Endothelial cell of umbilical vein (primary cell): ENCODE data around the gene MAF.

Experiments used
- CTCF ChIP-seq, 2 donors: IDR thresholded peaks; 1 replicate in 1 of 2; 2 replicates in 1 of 2; pipeline ENCODE4 v1.5.1; 2011; ENCODE audit warnings: low read length in 2 of 2, mild to moderate bottlenecking in 2 of 2, moderate library complexity in 2 of 2, control low read depth in 1 of 2, inconsistent platforms in 1 of 2, low read depth in 1 of 2; ENCODE audit not compliant: insufficient read depth in 1 of 2; ENCODE audit errors: extremely low read depth in 1 of 2
- POLR2A ChIP-seq: IDR thresholded peaks from 2 replicates; pipeline ENCODE4 v1.6.1; 2012; ENCODE audit warnings: low read depth, mild to moderate bottlenecking, control low read depth, low read length
- POLR2AphosphoS5 ChIP-seq: IDR thresholded peaks from 2 replicates; pipeline ENCODE4 v1.6.1; 2012; ENCODE audit warnings: low read depth, mild to moderate bottlenecking, control low read depth, low read length, moderate library complexity; ENCODE audit not compliant: insufficient read depth

DNA sequence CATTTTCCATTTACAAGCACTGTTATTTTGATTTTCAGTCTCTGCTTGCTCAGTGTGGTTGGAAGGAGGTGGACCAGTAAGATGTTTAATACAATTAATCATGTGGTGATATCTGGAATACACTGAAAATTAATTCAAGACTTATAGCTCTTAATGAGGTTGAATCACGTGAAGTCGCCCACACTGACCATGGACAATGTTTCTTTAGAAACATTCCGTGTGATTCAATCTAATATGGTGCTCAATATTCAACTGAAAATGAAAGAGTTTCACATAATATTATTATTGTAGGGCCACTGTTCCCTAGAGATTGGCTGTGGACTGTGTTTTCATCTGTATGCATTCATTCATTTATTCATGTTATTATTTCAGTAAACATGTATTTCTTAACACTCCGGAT is 45.2 kb upstream of the MAF start:
- TF ChIP-seq CTCF (IDR thresholded peaks at IDR 0.05; ENCODE audit: extremely low read depth in 1 of 2, insufficient read depth in 1 of 2, low read depth in 1 of 2, low read length in 2 of 2), result no peak
- TF ChIP-seq POLR2AphosphoS5, result no peak
- TF ChIP-seq POLR2A, result no peak
